HepG2 (cell line): ENCODE data around the gene ANKRD39. TPM values are rescaled to one million over a fixed set of nuclear protein-coding genes. Genes with fewer than 3 reads are reported as not detected.

Experiments used
- CERS6 ChIP-seq: sonication (generic); formaldehyde crosslinking; IDR thresholded peaks from 2 replicates; pipeline ENCODE4 v1.5.0; 2020; ENCODE audit warnings: missing genetic modification reagents
- E2F1 ChIP-seq: sonication (generic); formaldehyde crosslinking; IDR thresholded peaks from 2 replicates; pipeline ENCODE4 v1.5.0; 2020; ENCODE audit warnings: missing genetic modification reagents
- ETV5 ChIP-seq: IDR thresholded peaks from 2 replicates; pipeline ENCODE4 v1.6.1; 2018; ENCODE audit warnings: missing biosample characterization, missing genetic modification reagents, inconsistent platforms, borderline replicate concordance
- HDAC1 ChIP-seq: sonication (generic); formaldehyde crosslinking; IDR thresholded peaks from 2 replicates; pipeline ENCODE4 v1.5.1; 2020; ENCODE audit warnings: mild to moderate bottlenecking, missing genetic modification reagents
- HNF1B ChIP-seq: sonication (generic); formaldehyde crosslinking; IDR thresholded peaks from 2 replicates; pipeline ENCODE4 v1.5.1; 2020; ENCODE audit warnings: mild to moderate bottlenecking, moderate library complexity, missing genetic modification reagents
- KAT8 ChIP-seq: IDR thresholded peaks from 2 replicates; pipeline ENCODE4 v1.6.1; 2016; ENCODE audit warnings: missing genetic modification reagents, missing compliant biosample characterization
- MIER2 ChIP-seq: IDR thresholded peaks from 2 replicates; pipeline ENCODE4 v1.6.1; 2016; ENCODE audit warnings: missing biosample characterization, missing genetic modification reagents
- NPAS2 ChIP-seq: sonication (generic); formaldehyde crosslinking; IDR thresholded peaks from 2 replicates; pipeline ENCODE4 v1.8.0; 2022; ENCODE audit warnings: mild to moderate bottlenecking, missing genetic modification reagents, borderline replicate concordance
- REXO4 ChIP-seq: sonication (generic); formaldehyde crosslinking; IDR thresholded peaks from 2 replicates; pipeline ENCODE4 v1.8.0; 2022; ENCODE audit warnings: missing genetic modification reagents, mild to moderate bottlenecking, borderline replicate concordance
- SKIL ChIP-seq: sonication (generic); formaldehyde crosslinking; IDR thresholded peaks from 2 replicates; pipeline ENCODE4 v1.8.0; 2022; ENCODE audit warnings: missing genetic modification reagents, mild to moderate bottlenecking, moderate library complexity, borderline replicate concordance
- ZBTB2 ChIP-seq: sonication (generic); formaldehyde crosslinking; IDR thresholded peaks from 2 replicates; pipeline ENCODE4 v1.8.0; 2022; ENCODE audit warnings: low read depth, missing genetic modification reagents
- ZBTB3 ChIP-seq: sonication (generic); formaldehyde crosslinking; IDR thresholded peaks from 2 replicates; pipeline ENCODE4 v1.4.0; 2020; ENCODE audit warnings: low read depth, mild to moderate bottlenecking, moderate library complexity, missing genetic modification reagents, borderline replicate concordance
- ZKSCAN8 ChIP-seq: IDR thresholded peaks from 2 replicates; pipeline ENCODE4 v1.6.1; 2016; ENCODE audit warnings: borderline replicate concordance, missing genetic modification reagents, missing compliant biosample characterization
- ZNF143 ChIP-seq: sonication (generic); formaldehyde crosslinking; IDR thresholded peaks from 2 replicates; pipeline ENCODE4 v1.4.0; 2020; ENCODE audit warnings: missing genetic modification reagents
- ZNF232 ChIP-seq: sonication (generic); formaldehyde crosslinking; IDR thresholded peaks from 2 replicates; pipeline ENCODE4 v1.4.0; 2020; ENCODE audit warnings: missing genetic modification reagents, borderline replicate concordance
- ZNF343 ChIP-seq: sonication (generic); formaldehyde crosslinking; IDR thresholded peaks from 2 replicates; pipeline ENCODE4 v1.4.0; 2020; ENCODE audit warnings: mild to moderate bottlenecking, missing genetic modification reagents
- ZNF367 ChIP-seq: sonication (generic); formaldehyde crosslinking; IDR thresholded peaks from 2 replicates; pipeline ENCODE4 v1.4.0; 2020; ENCODE audit warnings: missing genetic modification reagents, borderline replicate concordance
- ZNF546 ChIP-seq: sonication (generic); formaldehyde crosslinking; conservative IDR thresholded peaks from 2 replicates; pipeline ENCODE4 v1.8.1; 2023; ENCODE audit warnings: mild to moderate bottlenecking, missing genetic modification reagents
- ZNF557 ChIP-seq: sonication (generic); formaldehyde crosslinking; IDR thresholded peaks from 2 replicates; pipeline ENCODE4 v1.4.0; 2020; ENCODE audit warnings: missing genetic modification reagents
- ZNF558 ChIP-seq: sonication (generic); formaldehyde crosslinking; IDR thresholded peaks from 2 replicates; pipeline ENCODE4 v1.9.0; 2022; ENCODE audit warnings: mild to moderate bottlenecking, missing genetic modification reagents, borderline replicate concordance
- ZNF569 ChIP-seq: sonication (generic); formaldehyde crosslinking; IDR thresholded peaks from 2 replicates; pipeline ENCODE4 v1.5.0; 2020; ENCODE audit warnings: mild to moderate bottlenecking, missing genetic modification reagents, moderate library complexity, borderline replicate concordance
- ZNF749 ChIP-seq: sonication (generic); formaldehyde crosslinking; IDR thresholded peaks from 2 replicates; pipeline ENCODE4 v1.8.0; 2022; ENCODE audit warnings: mild to moderate bottlenecking, missing genetic modification reagents, moderate library complexity, borderline replicate concordance
- polyA plus RNA-seq, 8 experiments: library from polyadenylated mRNA; depleted of rRNA in 3 of 8; stranded (reverse) in 7 of 8; unstranded in 1 of 8; fragments of >200 nt; fragmentation: Illumina TruSeq in 4 of 8; extraction: Trizol in 4 of 8; gene quantifications; 2 replicates each; pipeline versions ENCODE4 v1.2.1 to v1.2.3, GENCODE V29; 2011 to 2016; ENCODE audit warnings: low read depth in 4 of 8, missing spikeins in 1 of 8, mixed read lengths in 1 of 8; ENCODE audit not compliant: insufficient read depth in 1 of 8
- total RNA-seq, 5 experiments: library from RNA; depleted of rRNA; stranded (reverse); fragments of >200 nt; fragmentation: Illumina TruSeq; extraction: Trizol; gene quantifications; 2 replicates each; pipeline ENCODE4 v1.2.3, GENCODE V29; 2016; ENCODE audit warnings: low read depth in 1 of 5

The ANKRD39 gene
- total and polyA plus RNA-seq, 2 of the 13 experiments (the other 11 are each of a cell fraction or from before 2014, with no cell fraction given): 23.2 to 24.8 TPM

GRCh38 chr2:96819128-96819875, 38.5 kb downstream of the ANKRD39 start (continued):
- peak; percentile 43; the same call in 1 of the 2 replicates for TF ChIP-seq ZNF343 (CRISPR knock-in tag)
- TF ChIP-seq NPAS2 (CRISPR knock-in tag): no peak
- peak; percentile 74; the same call in 1 of the 2 replicates for TF ChIP-seq ETV5 (CRISPR knock-in tag)
- no peak for TF ChIP-seq ZNF749 (CRISPR knock-in tag)
- no peak for TF ChIP-seq E2F1 (CRISPR knock-in tag)
- TF ChIP-seq ZNF546 (CRISPR knock-in tag): 0 out of 2 replicates have a peak, but pooled peaks have one; percentile 56
- TF ChIP-seq SKIL (CRISPR knock-in tag): peak; percentile 87
- TF ChIP-seq ZBTB2: no peak
- TF ChIP-seq ZNF143: peak; percentile 54
- peak; percentile 91 for TF ChIP-seq HNF1B (CRISPR knock-in tag)
- TF ChIP-seq ZBTB3: no peak
- peak; percentile 95 for TF ChIP-seq ZNF232 (CRISPR knock-in tag)
- no peak for TF ChIP-seq ZNF367 (CRISPR knock-in tag)
- peak; percentile 85 for TF ChIP-seq MIER2 (CRISPR knock-in tag)
- TF ChIP-seq ZKSCAN8 (CRISPR knock-in tag): peak; percentile 96; the same call in 1 of the 2 replicates
- TF ChIP-seq CERS6: no peak
- no peak for TF ChIP-seq ZNF558
- peak; percentile 99 for TF ChIP-seq HDAC1
- TF ChIP-seq KAT8 (CRISPR knock-in tag): peak; percentile 86
- peak; percentile 95 for TF ChIP-seq ZNF557 (CRISPR knock-in tag)
- TF ChIP-seq REXO4: no peak
- TF ChIP-seq ZNF569 (CRISPR knock-in tag): no peak
